ENCODE data around the gene TMC3.

Gene TMC3

DNA sequence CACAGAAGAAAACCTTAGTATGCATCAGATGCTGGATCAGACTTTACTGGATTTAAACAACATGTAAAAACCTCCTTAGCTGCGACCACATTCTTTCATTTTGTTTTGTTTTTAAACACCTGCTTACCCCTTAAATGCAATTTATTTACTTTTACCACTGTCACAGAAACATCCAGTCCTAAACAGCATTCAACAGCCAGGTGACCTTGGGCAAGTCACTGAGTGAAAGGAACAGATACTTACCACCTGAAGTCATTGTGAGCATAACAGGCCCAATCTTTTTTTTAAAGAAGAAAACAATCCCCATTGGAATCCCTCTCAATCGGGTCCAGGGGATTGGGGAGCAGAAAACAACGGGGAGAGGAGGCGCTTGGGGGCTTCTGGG is 50.5 kb downstream of the TMC3 start:
- H3K9me2 ChIP-seq (ENCODE audit: low read depth, low read length), result no peaks in the 10 kb centered on the region
- peak overlapping the region; percentile 70 for H3K4me3 ChIP-seq (ENCODE audit: low read depth, low read length, poor library complexity, severe bottlenecking)
- H4K20me1 ChIP-seq (ENCODE audit: insufficient read depth, low read length), result no peaks in the 10 kb centered on the region
- H3K4me2 ChIP-seq (ENCODE audit: low read length), result peak overlapping the region; percentile 79
- no peaks in the 10 kb centered on the region for H3F3A ChIP-seq (ENCODE audit: insufficient read depth, low read length)
- H3K27ac ChIP-seq (ENCODE audit: low read depth, low read length, poor library complexity, severe bottlenecking), result no peak overlapping the region
- TF ChIP-seq, protein P1, sequence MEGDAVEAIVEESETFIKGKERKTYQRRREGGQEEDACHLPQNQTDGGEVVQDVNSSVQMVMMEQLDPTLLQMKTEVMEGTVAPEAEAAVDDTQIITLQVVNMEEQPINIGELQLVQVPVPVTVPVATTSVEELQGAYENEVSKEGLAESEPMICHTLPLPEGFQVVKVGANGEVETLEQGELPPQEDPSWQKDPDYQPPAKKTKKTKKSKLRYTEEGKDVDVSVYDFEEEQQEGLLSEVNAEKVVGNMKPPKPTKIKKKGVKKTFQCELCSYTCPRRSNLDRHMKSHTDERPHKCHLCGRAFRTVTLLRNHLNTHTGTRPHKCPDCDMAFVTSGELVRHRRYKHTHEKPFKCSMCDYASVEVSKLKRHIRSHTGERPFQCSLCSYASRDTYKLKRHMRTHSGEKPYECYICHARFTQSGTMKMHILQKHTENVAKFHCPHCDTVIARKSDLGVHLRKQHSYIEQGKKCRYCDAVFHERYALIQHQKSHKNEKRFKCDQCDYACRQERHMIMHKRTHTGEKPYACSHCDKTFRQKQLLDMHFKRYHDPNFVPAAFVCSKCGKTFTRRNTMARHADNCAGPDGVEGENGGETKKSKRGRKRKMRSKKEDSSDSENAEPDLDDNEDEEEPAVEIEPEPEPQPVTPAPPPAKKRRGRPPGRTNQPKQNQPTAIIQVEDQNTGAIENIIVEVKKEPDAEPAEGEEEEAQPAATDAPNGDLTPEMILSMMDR (IDR thresholded peaks at IDR 0.05; ENCODE audit: low read length), result no peak
- no peak for TF ChIP-seq EZH2 (IDR thresholded peaks at IDR 0.05; ENCODE audit: borderline replicate concordance, low read length)
- no peaks in the 10 kb centered on the region for H3K9me3 ChIP-seq (ENCODE audit: low read length)
- H2AFZ ChIP-seq (ENCODE audit: low read length), result no peak overlapping the region
- peaks cover 9% of the 10 kb centered on the region for H3K36me3 ChIP-seq (ENCODE audit: insufficient read depth, low read length)
- H3K4me1 ChIP-seq (ENCODE audit: insufficient read depth, low read length, severe bottlenecking), result peaks cover 22% of the 10 kb centered on the region
- H3K9ac ChIP-seq (ENCODE audit: low read length), result peak overlapping the region; percentile 67
- no peaks in the 10 kb centered on the region for H3K79me2 ChIP-seq (ENCODE audit: insufficient read depth, low read length)
- H3K27me3 ChIP-seq (ENCODE audit: insufficient read depth, low read length), result no peaks in the 10 kb centered on the region

DNA sequence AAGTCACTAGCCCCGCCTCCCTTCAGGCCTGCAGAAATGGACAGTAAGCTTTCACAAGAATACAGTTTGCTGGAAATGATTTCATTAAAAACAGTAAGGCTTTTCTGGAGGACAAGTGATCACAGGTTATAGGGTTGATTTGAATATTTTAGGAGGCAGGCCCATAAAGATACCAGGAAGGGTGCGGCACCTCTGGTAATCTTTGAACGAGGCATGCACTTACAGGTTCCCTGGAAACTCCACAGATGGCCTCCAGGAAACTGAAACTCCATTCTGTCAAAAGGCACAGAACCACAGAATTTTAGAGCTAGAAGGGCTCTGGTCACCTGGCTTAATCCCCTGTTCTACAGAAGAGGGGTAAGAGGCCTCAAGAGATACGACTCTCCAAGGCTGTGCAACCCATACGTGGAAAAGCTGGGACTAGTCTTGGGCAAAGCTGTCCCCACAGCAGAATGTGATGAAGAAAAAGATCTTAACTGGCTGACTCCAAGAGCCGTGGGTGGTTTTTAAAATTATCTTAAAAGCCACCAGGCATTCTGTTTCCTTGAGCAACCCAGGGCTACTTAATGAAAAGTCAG is 51.2 kb downstream of the TMC3 start:
- TF ChIP-seq, protein P1 (IDR thresholded peaks at IDR 0.05; ENCODE audit: low read length), result no peak
- TF ChIP-seq EZH2 (IDR thresholded peaks at IDR 0.05; ENCODE audit: borderline replicate concordance, low read length), result no peak
- no peaks in the 10 kb centered on the region for H3F3A ChIP-seq (ENCODE audit: insufficient read depth, low read length)
- peak overlapping the region; percentile 79; the same call in 1 of the 2 replicates for H3K4me2 ChIP-seq (ENCODE audit: low read length)
- peak overlapping the region; percentile 70 for H3K4me3 ChIP-seq (ENCODE audit: low read depth, low read length, poor library complexity, severe bottlenecking)
- no peak overlapping the region; the same call in 1 of the 2 replicates for H3K9ac ChIP-seq (ENCODE audit: low read length)
- H3K9me2 ChIP-seq (ENCODE audit: low read depth, low read length), result no peaks in the 10 kb centered on the region
- H3K36me3 ChIP-seq (ENCODE audit: insufficient read depth, low read length), result peaks cover 12% of the 10 kb centered on the region
- no peaks in the 10 kb centered on the region for H4K20me1 ChIP-seq (ENCODE audit: insufficient read depth, low read length)
- H3K27me3 ChIP-seq (ENCODE audit: insufficient read depth, low read length), result no peaks in the 10 kb centered on the region
- H2AFZ ChIP-seq (ENCODE audit: low read length), result no peak overlapping the region
- H3K79me2 ChIP-seq (ENCODE audit: insufficient read depth, low read length), result no peaks in the 10 kb centered on the region
- H3K4me1 ChIP-seq (ENCODE audit: insufficient read depth, low read length, severe bottlenecking), result peaks cover 27% of the 10 kb centered on the region
- no peak overlapping the region for H3K27ac ChIP-seq (ENCODE audit: low read depth, low read length, poor library complexity, severe bottlenecking)
- H3K9me3 ChIP-seq (ENCODE audit: low read length), result no peaks in the 10 kb centered on the region

DNA sequence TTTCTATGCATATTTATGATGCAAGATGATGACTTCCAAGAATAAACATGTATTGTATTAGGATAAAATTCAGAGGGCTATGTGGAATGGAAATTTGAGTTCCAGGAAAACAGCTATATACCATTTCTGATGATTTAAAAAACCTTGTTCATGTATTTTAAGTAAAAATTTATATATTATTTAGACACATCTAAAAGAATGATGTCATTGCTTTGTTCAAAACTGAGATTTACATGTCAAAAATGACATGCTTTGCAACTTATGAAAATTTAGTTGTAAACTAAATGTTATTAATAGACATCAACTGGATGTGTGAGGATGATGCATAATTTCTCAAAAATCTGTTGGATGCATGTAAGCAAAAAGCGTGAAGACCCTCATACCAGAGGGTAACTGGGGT is 52.3 kb downstream of the TMC3 start:
- Histone ChIP-seq H3K79me2 (ENCODE audit: insufficient read depth, low read length) (no peaks in the 10 kb centered on the region), H3K4me3 (ENCODE audit: low read depth, low read length, poor library complexity, severe bottlenecking) (no peak overlapping the region), H3K4me2 (ENCODE audit: low read length) (no peak overlapping the region), H3K9me3 (ENCODE audit: low read length) (no peaks in the 10 kb centered on the region), H3K27ac (ENCODE audit: low read depth, low read length, poor library complexity, severe bottlenecking) (no peak overlapping the region), H3F3A (ENCODE audit: insufficient read depth, low read length) (no peaks in the 10 kb centered on the region), H3K27me3 (ENCODE audit: insufficient read depth, low read length) (no peaks in the 10 kb centered on the region), H2AFZ (ENCODE audit: low read length) (no peak overlapping the region), H3K9me2 (ENCODE audit: low read depth, low read length) (no peaks in the 10 kb centered on the region), H3K36me3 (ENCODE audit: insufficient read depth, low read length) (peaks cover 16% of the 10 kb centered on the region), H3K9ac (ENCODE audit: low read length) (no peak overlapping the region), H4K20me1 (ENCODE audit: insufficient read depth, low read length) (no peaks in the 10 kb centered on the region), H3K4me1 (ENCODE audit: insufficient read depth, low read length, severe bottlenecking) (peaks cover 36% of the 10 kb centered on the region)
- TF ChIP-seq EZH2 (IDR thresholded peaks at IDR 0.05; ENCODE audit: borderline replicate concordance, low read length), result no peak
- TF ChIP-seq, protein P1 (IDR thresholded peaks at IDR 0.05; ENCODE audit: low read length), result no peak
